GM18505 (cell line): ENCODE results near the gene PASK.
"Not testable (repeated sequence)": the region's sequence is repeated elsewhere in the genome, so short reads cannot be mapped to it uniquely, and the experiment has no call there.

Source experiments
- ATAC-seq: cut with Tn5 transposase; IDR thresholded peaks from one replicate; pipeline ENCODE4 v1.9.1; 2021; ENCODE audit not compliant: unreplicated experiment
- POLR2A ChIP-seq: IDR thresholded peaks from 4 replicates; pipeline ENCODE4 v1.6.1; 2011; ENCODE audit warnings: borderline replicate concordance; ENCODE audit not compliant: insufficient read depth, insufficient read length; ENCODE audit errors: extremely low read depth

Gene PASK

DNA sequence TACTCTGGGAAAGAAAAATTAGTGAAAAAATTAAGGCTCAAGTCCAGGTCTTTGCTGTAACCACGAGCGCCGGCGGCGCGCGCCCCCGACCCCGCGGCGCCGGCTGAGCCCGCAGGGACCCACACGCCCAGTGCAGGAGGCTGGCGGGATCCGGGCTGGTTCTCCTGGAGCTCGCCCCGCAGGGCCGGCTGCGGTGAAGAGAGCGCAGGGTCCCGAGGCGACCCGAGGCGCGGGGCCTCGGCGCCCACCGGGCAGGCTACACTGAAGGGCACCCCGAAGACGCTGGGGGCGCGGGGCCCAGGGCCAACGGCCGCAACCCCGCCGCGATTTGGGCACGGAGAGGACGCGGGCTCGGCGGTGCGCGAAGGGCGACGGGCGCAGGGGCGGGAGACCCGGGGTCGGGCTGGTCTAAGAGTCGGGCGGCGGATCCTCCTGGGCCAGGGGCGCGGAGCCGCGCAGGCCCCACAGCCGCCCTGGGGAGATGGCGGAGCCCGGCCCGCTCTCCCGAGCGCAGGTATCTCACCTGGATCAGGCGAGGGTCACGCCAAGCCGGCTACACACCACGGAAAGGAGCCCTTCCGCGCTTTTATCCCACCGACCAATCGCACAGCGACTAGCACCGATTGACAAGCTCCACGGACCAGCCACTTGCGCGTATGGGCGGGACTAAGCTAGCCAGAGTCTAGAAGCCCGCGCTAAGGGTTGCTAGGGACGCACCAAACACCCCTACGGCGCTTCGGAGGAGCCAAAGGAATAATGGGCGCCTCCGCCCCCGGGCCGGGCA lies at the start of gene PASK:
TSS of gene PASK (minus strand) at position 582 of the 784 bp plus-strand sequence. CDS start 6,440 bp downstream, outside the sequence.
- ATAC-seq: peak; percentile 64

DNA sequence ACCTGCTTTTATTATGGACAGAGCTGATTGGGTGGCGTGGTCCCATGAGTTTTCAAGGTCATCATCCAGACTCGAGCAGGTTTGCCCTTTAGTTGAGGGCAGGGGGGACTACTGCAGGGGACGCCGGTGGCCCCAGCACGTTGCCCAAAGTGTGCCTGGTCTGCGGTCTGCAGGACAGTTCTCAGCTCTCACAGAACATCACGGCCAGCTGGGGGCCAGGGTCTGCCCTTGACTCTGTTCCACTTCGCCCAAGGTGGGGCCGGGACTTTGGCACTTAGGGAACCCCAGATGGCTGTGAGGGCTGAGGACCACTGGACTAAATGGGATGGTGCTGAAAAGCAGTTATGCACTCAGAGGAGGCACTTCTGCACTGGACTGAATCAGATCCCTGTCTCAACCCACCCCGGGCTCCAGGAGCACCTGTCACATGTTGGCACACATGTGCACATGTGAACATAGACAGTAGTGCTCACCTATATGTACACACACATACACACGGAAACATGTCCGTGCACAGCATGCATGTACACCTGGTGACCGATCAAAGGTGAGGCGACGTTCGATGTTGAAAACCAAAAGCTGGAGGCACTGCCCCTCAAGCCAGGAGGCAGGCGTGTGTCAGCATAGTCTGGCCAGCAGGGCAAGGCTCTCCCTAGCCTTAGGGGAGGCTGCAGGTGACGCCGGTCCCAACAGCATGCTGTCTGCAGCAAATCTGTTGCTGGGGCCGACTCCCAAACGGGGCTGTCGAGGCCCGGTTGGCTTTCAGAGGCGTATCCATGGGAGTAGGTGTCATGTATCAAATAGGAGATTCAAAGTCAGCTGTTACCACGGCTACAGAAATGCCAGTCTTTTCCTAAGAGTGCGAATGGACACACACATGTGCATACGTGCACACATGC lies 49.4 kb upstream of the PASK start:
- ATAC-seq: no peak

More for the DNA sequence above, at the start of gene PASK:
- peak; percentile 29 for TF ChIP-seq POLR2A

DNA sequence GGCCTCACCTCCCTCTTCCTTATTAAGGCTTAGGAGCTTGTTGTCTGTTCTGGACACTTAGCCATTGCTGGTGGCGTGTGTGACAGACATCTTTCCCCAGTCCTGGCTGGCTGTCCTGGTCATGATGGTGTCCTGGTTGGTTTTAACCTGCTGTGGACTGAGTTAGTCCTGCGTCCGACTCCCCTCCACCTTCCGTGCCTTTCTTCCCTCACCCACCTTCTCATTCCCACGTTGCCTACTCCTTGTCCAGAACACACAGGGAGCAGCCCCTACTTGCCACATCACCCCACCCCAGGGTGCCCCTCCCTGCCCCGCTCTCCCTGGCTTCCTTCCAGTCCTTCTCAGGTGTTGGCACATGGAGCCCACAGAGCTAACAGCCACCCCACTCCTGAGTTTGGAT lies 48.7 kb upstream of the PASK start:
- no peak for TF ChIP-seq POLR2A
- no peak for ATAC-seq

More for the DNA sequence above, 49.4 kb upstream of the PASK start:
- TF ChIP-seq POLR2A: no peak

GRCh38 chr2:241197246-241197645 lies 48.0 kb upstream of the PASK start:
- not testable (repeated sequence) for ATAC-seq

GRCh38 chr2:241195506-241196130 lies 46.3 kb upstream of the PASK start:
- ATAC-seq: no peak
- TF ChIP-seq POLR2A: no peak

GRCh38 chr2:241194811-241195210 lies 45.5 kb upstream of the PASK start:
- TF ChIP-seq POLR2A: no peak
- ATAC-seq: no peak

DNA sequence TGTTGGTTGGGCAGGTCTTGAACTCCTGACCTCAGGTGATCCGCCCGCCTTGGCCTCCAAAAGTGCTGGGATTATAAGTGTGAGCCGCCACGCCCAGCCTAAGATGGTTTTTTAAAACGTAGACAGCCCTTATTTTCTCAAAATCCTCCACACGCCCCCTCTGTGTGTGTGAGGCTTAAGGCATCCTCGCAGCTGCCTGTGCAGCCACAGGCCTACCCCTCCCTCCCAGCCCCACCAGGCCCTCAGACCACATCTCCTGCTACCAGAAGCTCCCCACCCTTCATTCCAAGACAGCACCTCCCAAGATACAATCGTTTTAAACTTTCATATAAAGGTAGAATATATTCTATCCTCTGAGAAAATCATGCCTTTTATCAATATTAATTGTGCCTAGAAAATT lies 44.0 kb upstream of the PASK start:
- no peak for ATAC-seq
- no peak for TF ChIP-seq POLR2A

DNA sequence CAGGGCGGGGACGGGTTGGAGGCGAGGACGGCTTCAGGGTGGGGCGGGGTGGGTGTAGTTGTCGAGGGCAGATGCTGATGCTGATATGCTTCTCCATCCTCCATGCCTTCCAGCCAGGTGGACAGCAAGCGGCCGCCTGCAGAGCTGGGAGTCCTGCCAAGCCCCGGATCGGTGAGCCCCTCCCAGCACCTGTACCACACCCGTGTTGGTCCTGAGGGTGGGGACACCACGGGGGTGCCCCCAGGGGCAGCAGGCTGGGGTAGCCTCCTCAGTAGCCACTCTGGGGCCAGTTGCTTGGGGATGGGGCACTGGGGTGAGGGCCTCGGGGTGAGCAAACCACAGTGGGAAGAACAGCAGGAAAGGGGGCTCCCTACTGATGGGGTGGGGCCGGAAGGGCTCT lies 41.8 kb upstream of the PASK start:
- ATAC-seq: no peak
- TF ChIP-seq POLR2A: no peak

DNA sequence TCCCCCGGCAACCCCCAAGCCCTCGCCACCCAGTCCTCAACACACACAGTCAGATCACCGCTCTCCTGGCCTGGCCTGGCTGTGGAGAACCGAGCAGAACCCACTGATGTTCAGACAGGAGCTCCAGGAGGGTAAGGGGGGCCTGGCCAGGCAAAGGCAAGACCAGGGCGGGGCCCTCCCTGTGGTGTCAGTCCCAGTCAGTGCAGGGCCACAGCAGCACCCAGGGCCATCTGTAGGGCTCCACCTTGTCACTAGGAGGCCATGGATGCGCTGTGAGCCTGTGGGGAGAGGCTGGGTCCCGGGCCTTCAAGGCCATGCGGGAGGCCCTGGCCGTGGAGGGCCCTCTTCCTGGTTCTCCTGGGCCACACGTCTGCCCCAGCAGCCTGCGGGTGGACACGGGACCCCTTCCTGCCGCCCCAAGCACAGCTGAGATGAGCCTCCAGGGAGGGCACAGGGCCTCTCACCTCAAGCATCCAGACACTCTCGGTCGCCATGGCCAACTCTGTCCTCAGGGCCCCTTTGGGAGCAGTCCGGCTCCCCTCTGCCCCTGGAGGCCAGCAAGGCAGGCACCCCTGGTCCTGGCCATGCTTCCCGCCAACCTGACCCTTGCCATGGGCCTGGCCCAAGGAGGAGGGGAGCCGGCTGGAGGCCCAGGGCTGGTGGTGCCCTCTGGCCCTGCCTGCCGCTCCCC lies 41.2 kb upstream of the PASK start:
- TF ChIP-seq POLR2A: no peak
- ATAC-seq: no peak

- no peak for ATAC-seq
These were observed 40.6 kb upstream of the PASK start for GRCh38 chr2:241189856-241190201.

GRCh38 chr2:241189093-241189855 lies 40.0 kb upstream of the PASK start:
- ATAC-seq: no peak
- TF ChIP-seq POLR2A: no peak

More at GRCh38 chr2:241189856-241190201, 40.6 kb upstream of the PASK start:
- no peak for TF ChIP-seq POLR2A

DNA sequence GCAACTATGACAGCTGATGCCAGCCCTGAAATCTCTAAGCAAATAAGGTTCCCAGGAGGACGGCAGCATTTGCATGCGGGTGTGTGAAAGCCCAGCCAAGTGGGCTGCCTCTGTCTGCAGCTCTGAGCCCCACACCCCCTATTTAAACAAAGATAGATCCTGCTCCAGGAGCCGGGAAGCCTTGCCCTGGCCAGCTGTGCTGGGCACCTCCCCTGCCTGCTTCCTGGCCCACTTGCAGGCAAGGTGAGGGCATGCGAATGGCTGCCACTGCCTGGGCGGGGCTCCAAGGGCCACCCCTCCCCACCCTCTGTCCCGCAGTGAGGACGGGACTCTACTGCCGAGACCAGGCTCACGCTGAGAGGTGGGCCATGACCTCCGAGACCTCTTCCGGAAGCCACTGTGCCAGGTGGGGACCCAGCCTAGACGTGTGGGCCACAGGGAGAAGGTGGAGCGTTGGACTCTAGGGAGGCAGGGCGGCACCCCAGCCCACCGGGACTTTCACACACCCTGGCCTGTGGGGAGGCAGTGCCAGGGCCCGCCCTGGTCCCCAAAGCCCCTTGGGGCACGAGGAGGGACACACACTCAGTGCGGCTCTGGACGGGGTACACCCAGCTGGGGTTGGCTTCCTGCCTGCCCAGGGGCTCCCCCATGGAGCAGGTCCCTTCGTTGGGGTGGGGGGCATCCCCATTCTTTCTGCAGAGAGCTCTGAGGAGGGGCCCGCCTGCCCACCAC lies 39.3 kb upstream of the PASK start, which contains the start of gene ANO7:
TSS of gene ANO7 (plus strand) at position 317 of the 732 bp plus-strand sequence. CDS start 1,387 bp downstream, outside the sequence.
- no peak for ATAC-seq

DNA sequence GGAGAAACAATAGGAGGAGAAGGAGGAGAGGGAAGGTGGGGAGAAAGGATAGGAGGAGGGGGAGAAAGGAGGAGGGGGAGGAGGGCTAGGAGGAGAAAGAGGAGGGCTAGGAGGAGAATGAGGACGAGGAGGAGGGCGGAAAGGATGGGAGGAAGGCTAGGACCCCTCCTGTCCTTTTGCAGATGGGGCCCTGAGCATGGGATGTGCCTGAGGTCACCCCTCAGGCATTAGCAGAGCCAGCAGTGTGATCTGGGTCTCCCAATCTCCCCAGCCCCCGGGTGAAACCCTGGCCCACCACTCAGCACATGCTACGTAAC lies 38.6 kb upstream of the PASK start:
- no peak for ATAC-seq
- no peak for TF ChIP-seq POLR2A

More for the DNA sequence above, 39.3 kb upstream of the PASK start, which contains the start of gene ANO7:
- no peak for TF ChIP-seq POLR2A
